Measurements from ENCODE around the gene MAGI2.

Gene MAGI2

GRCh38 chr7:78450706-78451105, 1002.8 kb downstream of the MAGI2 start:
- DNase-seq, result no peak

DNA sequence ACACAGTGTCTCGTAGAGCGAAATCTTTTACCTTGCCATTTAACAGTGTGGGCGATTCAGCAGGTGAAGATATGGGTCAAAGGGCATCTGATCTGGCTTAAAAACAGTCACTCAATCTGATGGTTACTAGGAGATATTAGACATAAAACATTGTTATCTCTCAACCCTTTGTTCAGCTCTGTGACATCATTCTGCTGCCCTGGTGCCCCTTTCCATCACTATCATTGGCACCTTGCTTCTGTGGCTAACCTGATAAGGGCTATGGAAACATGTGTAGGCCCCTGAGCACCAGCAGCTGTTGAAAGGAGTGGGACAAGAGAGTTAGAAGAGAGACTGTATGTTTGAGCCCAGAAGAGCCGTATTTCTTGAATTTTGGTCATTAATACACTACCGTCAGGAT, 1004.6 kb downstream of the MAGI2 start:
- DNase-seq, result no peak

- DNase-seq, result no peak
Observed at GRCh38 chr7:78444267-78444666, 1009.2 kb downstream of the MAGI2 start.

GRCh38 chr7:78443811-78444210, 1009.7 kb downstream of the MAGI2 start:
- no peak for DNase-seq

DNA sequence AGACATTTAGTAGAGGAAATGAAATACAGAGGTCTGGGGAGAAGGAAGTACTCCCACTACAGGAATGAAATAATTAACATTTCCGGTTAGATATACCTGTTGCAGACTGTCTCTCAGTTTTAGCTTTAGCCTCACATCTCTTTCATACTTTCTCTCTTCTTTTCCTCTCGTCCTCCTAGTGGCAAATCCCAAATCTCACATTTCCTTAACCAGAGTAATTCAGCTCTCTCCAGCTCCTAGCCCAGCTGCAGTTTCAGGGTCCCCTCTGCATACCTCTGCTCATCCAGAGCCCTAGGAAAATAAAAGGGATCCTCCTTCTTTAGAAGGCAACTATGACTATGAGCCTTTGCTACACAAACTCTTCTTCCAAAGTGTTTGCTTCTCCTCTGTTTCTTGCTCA, 1011.7 kb downstream of the MAGI2 start:
- DNase-seq, result no peak

DNA sequence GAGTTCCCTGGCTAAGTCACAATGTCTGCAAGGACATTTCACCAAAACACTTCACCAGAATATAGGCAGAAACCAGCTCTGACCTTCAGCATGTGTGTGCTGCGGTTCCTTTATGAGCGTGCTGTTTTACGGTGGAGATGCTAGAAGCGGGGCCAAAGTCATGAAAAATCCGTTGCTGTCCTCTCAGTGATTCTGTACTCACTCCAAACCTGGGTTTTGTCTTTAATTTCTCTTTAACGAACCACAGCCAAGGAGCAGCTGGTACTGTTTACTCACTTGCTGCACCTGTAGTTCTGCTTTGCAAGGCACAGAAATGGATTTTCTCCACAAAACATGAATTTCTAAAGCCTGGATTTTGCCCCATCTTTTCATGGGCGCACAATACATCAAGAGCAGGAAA, 1015.0 kb downstream of the MAGI2 start:
- DNase-seq, result no peak

GRCh38 chr7:78437118-78437517, 1016.3 kb downstream of the MAGI2 start:
- DNase-seq, result no peak

GRCh38 chr7:78435355-78435754, 1018.1 kb downstream of the MAGI2 start:
- no peak for DNase-seq

DNA sequence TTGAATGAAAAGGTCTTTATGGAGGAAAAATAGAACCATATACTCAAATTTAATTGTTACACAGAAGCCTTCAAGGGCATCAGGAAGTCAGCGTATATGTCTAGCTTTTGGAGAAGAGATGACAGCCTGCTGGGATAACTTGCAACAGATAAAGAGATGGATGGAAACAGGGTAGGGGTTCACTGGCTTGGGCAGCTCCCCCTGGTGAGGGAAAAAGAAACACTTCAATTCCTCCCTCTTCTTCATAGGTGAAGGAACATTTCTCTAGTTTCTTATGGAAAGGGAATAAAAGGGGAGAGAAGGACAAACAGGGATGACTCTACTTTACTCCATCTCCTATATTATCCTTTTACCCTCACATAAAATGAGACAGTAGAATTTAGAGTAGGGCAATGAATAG, 1019.2 kb downstream of the MAGI2 start:
- no peak for DNase-seq

GRCh38 chr7:78433421-78433820, 1020.0 kb downstream of the MAGI2 start:
- DNase-seq, result no peak

DNA sequence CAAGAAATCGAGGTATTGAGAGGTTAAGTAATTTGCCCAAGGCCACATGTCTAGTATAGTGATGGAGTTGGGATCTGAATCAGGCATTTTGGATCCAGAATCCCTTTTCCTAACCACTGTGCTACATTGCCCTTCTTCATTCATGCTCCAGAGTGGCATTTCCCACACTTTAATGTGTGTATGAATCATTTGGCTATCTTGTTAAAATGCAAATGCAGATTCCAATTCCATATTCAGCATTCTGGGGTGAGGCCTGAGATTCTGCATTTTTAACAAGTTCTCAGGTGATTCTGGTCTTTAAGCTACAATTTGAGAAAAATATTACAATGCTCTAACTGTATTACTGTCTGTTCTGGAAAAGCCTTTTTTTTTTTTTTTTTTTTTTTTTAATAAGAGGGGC, 1023.6 kb downstream of the MAGI2 start:
- DNase-seq, result no peak

DNA sequence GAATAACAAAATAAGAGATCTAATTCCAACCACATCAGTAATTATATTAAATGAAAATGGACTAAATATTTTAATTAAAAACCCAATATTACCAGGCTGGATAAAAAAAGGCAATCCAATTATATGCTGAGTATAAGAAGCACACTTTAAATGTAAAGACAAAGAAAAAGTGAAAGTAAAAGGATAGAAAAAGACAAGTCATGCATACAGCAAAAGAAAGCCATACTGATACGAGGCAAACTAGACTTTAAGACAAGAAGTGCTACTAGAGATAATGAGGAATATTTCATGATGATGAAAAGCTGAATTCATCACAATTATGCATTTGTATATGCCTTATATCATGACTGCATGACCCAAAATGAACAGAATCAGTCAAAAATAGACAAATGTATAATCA, 1026.3 kb downstream of the MAGI2 start:
- no peak for DNase-seq

DNA sequence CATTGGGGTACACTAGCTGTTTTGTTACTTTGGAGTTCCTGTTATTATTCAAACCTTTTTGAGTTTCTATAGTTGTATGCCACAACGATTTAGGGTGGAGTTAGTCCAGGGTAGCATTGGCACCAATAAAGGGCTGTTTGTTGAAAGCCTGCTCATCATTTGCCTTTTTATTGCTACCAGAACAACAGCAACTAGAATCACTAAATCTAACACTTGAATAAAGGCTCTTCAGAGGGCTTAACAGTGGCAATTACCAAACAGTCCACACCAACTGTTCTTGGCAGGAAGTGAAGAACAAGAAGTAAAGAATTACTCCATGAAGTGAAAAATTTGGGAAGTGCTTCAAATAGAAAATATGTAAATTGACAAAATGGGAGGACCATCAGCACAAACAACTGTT, 1033.5 kb downstream of the MAGI2 start:
- no peak for DNase-seq

DNA sequence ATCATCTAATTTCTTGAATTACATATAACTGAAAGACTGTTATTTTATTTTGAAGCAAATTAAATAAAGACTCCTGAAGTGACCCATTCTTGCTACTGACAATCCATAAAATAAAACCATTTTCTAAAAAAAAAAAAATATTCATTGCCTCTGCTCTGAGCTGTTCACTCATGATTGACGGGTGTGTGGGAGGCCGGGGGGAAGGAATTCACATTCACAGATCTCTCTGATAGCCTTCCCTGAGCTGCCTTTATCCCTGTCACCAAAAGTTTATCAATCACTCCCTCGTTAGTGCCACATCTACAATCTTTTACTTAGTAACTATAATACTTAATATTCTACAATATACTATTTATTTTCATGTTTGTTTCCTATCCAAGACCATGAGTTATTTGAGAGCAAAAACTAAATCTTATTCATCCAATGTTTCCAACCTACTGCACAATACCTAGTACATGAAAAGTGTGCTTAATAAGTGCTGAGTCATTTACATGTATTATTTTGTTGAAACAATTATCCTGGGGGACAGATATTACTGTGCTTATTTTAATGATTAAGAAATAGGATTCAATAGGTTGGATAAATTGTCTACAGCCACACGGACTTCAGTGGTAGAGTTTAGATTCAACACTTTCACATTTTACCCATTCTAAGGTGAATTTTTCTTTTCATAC, 1036.2 kb downstream of the MAGI2 start:
- no peak for DNase-seq

GRCh38 chr7:78413568-78413967, 1039.9 kb downstream of the MAGI2 start:
- no peak for DNase-seq

GRCh38 chr7:78412216-78412858, 1041.1 kb downstream of the MAGI2 start:
- no peak for DNase-seq

- no peak for DNase-seq
Observed at GRCh38 chr7:78407031-78407430, 1046.4 kb downstream of the MAGI2 start.

DNA sequence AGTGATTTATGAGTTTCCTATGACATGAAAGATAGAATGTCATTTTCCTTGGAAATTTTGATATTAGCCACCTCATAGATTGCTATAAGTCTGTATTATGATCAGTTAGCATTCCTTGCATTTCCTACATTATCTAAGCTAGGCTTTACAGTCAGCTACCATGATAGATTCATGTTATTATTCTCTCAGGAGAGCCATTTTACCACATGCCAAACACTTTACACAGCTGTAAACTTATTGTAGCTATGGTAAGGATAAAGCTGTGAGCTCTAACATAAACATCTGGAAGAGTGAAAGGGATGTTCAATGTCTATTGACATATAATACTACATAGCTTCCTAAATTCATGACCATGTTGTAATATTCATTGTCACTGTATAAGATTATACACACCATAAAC, 1046.9 kb downstream of the MAGI2 start:
- DNase-seq, result no peak

GRCh38 chr7:78402096-78402495, 1051.4 kb downstream of the MAGI2 start:
- DNase-seq, result no peak

GRCh38 chr7:78400038-78400437, 1053.4 kb downstream of the MAGI2 start:
- DNase-seq, result no peak

DNA sequence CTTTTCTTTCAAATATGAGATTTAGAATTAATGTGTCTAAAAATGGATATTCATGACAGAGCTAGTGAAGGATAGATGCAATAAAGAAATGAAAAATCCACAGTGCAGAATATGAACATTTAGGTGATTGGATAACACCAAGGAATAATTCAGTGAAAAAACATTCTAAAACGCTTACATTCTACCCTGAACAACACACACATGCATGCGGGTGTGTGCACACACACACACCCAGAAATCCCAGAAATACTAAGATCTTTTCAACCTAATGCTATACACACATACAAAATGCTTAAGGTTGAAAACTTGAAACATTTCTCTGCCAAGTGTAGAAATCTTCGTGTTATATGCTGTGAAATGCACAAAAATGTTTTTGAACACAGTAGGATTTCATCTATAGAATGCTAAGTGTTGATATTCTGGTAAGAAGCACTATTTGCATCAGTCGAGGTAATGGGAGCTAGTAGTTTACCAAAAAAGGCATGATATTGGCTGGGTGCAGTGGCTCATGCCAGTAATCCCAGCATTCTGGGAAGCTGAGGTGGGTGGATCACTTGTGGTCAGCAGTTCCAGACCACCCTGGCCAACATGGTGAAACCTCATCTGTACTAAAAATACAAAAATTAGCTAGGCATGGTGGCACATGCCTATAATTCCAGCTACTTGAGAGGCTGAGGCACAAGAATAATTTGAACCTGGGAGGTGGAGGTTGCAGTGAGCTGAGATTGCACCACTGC, 1054.3 kb downstream of the MAGI2 start:
- DNase-seq, result no peak

DNA sequence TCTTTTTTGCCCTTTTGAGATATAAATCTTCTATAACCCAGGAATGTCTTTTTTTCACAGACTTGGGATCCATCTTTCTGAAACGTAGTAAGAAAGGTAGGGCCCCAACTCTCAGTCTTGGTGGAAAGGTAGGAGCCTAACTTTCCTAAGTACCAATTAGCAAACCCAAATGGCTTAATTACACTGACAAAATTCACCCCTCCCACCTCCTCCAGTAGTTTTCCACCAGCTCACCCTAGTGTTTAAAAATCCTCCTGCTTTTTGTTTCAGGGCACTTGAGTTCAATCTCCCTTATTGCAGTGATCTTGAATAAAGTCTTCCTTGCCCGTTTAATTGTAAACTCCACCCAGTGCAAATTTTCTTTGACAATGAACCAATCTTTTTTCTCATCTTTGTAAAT, 1054.9 kb downstream of the MAGI2 start:
- no peak for DNase-seq

GRCh38 chr7:78398081-78398480, 1055.4 kb downstream of the MAGI2 start:
- DNase-seq, result no peak

GRCh38 chr7:78396210-78396609, 1057.3 kb downstream of the MAGI2 start:
- DNase-seq, result no peak

Measured in stimulated activated CD4-positive, alpha-beta T cell treated with anti-CD3 and anti-CD28 coated beads, Interleukin-4, amount 100 ng/mL, for 1 hour (primary cell).